ENCODE measurements around the gene FAM217B.
"Not testable (repeated sequence)": the region's sequence is repeated elsewhere in the genome, so short reads cannot be mapped to it uniquely, and the experiment has no call there.

FAM217B gene

GRCh38 chr20:59939052-59939878 is 924 bp upstream of the FAM217B start:
- no peak for DNase-seq (ENCODE audit: low read depth)

- DNase-seq (ENCODE audit: low read depth): no peak
Measured at GRCh38 chr20:59939879-59940128, 385 bp upstream of the FAM217B start.

- DNase-seq (ENCODE audit: low read depth): no peak
Measured at GRCh38 chr20:59940956-59941294, 736 bp downstream of the FAM217B start.

GRCh38 chr20:59942245-59942644 is 2.1 kb downstream of the FAM217B start:
- no peak for DNase-seq (ENCODE audit: low read depth)

- DNase-seq (ENCODE audit: low read depth): no peak
Measured at GRCh38 chr20:59944726-59945125, 4.5 kb downstream of the FAM217B start.

GRCh38 chr20:59945175-59945574 is 5.0 kb downstream of the FAM217B start:
- DNase-seq (ENCODE audit: low read depth): no peak

- DNase-seq (ENCODE audit: low read depth): no peak
Measured at GRCh38 chr20:59945731-59946130, 5.5 kb downstream of the FAM217B start.

- DNase-seq (ENCODE audit: low read depth): no peak
Measured at GRCh38 chr20:59947376-59947775, 7.2 kb downstream of the FAM217B start.

- DNase-seq (ENCODE audit: low read depth): no peak
Measured at GRCh38 chr20:59948212-59948611, 8.0 kb downstream of the FAM217B start.

- DNase-seq (ENCODE audit: low read depth): no peak
Measured at GRCh38 chr20:59948828-59949720, 8.9 kb downstream of the FAM217B start.

- no peak for DNase-seq (ENCODE audit: low read depth)
Measured at GRCh38 chr20:59949911-59950310, 9.7 kb downstream of the FAM217B start.

GRCh38 chr20:59954718-59955117 is 14.5 kb downstream of the FAM217B start:
- DNase-seq (ENCODE audit: low read depth): no peak

- no peak for DNase-seq (ENCODE audit: low read depth)
Measured at GRCh38 chr20:59955131-59955796, 15.1 kb downstream of the FAM217B start.

GRCh38 chr20:59957568-59957967 is 17.4 kb downstream of the FAM217B start:
- not testable (repeated sequence) for DNase-seq (ENCODE audit: low read depth)

- DNase-seq (ENCODE audit: low read depth): no peak
Measured at GRCh38 chr20:59958123-59958522, 17.9 kb downstream of the FAM217B start, which contains the start of gene CDH26. Gene CDH26, plus strand, starts transcription at chr20:59958423. Its CDS starts 304 bp downstream, at chr20:59958727.

- DNase-seq (ENCODE audit: low read depth): no peak
Measured at GRCh38 chr20:59958626-59959025, 18.4 kb downstream of the FAM217B start.

GRCh38 chr20:59961423-59961822 is 21.2 kb downstream of the FAM217B start:
- no peak for DNase-seq (ENCODE audit: low read depth)

- DNase-seq (ENCODE audit: low read depth): no peak
Measured at GRCh38 chr20:59962155-59962554, 22.0 kb downstream of the FAM217B start.

- DNase-seq (ENCODE audit: low read depth): no peak
Measured at GRCh38 chr20:59966428-59966827, 26.2 kb downstream of the FAM217B start.

- no peak for DNase-seq (ENCODE audit: low read depth)
Measured at GRCh38 chr20:59971428-59971827, 31.2 kb downstream of the FAM217B start.

- no peak for DNase-seq (ENCODE audit: low read depth)
Measured at GRCh38 chr20:59972037-59972801, 32.0 kb downstream of the FAM217B start.

GRCh38 chr20:59976156-59976782 is 36.1 kb downstream of the FAM217B start:
- DNase-seq (ENCODE audit: low read depth): no peak
